H9 (cell line): Measurements from ENCODE around the gene HNRNPD. TPM values are rescaled to one million over a fixed set of nuclear protein-coding genes. Genes with fewer than 3 reads are reported as not detected.

Source experiments
- DNase-seq: peaks from one replicate; pipeline ENCODE4 v3.0.0-alpha.2; 2017
- H2AFZ ChIP-seq: one replicate; pipeline ENCODE4 v1.6.1; 2013; ENCODE audit warnings: mild to moderate bottlenecking, low read length, control low read depth, moderate library complexity
- H2AK5ac ChIP-seq: 2 replicates; pipeline ENCODE4 v1.6.1; 2013; ENCODE audit warnings: low read length, control low read depth, mixed read lengths; ENCODE audit not compliant: insufficient read length
- H2BK120ac ChIP-seq: one replicate; pipeline ENCODE4 v1.6.1; 2013; ENCODE audit warnings: low read depth, mild to moderate bottlenecking, low read length, control low read depth, inconsistent platforms; ENCODE audit not compliant: poor library complexity, severe bottlenecking
- H2BK12ac ChIP-seq: 2 replicates; pipeline ENCODE4 v1.6.1; 2013; ENCODE audit warnings: low read length, control low read depth, mixed read lengths, low read depth; ENCODE audit not compliant: insufficient read length
- H2BK15ac ChIP-seq: 2 replicates; pipeline ENCODE4 v1.6.1; 2013; ENCODE audit warnings: low read depth, low read length, control low read depth
- H2BK20ac ChIP-seq: one replicate; pipeline ENCODE4 v1.6.1; 2013; ENCODE audit warnings: low read depth, mild to moderate bottlenecking, low read length, control low read depth, inconsistent platforms; ENCODE audit not compliant: poor library complexity, severe bottlenecking
- H2BK5ac ChIP-seq: 2 replicates; pipeline ENCODE4 v1.6.1; 2013; ENCODE audit warnings: low read length, control low read depth, mixed read lengths; ENCODE audit not compliant: insufficient read length
- H3K14ac ChIP-seq: 2 replicates; pipeline ENCODE4 v1.6.1; 2013; ENCODE audit warnings: low read length, control low read depth; ENCODE audit not compliant: insufficient read depth
- H3K18ac ChIP-seq: 2 replicates; pipeline ENCODE4 v1.6.1; 2013; ENCODE audit warnings: low read depth, mild to moderate bottlenecking, mixed read lengths, low read length, control low read depth; ENCODE audit not compliant: insufficient read length
- H3K23ac ChIP-seq: 2 replicates; pipeline ENCODE4 v1.6.1; 2013; ENCODE audit warnings: low read length, control low read depth, mixed read lengths, low read depth; ENCODE audit not compliant: insufficient read length
- H3K23me2 ChIP-seq: 2 replicates; pipeline ENCODE4 v1.6.1; 2013; ENCODE audit warnings: low read depth, mild to moderate bottlenecking, mixed read lengths, low read length, control low read depth; ENCODE audit not compliant: insufficient read length, poor library complexity, severe bottlenecking
- H3K27ac ChIP-seq: 2 replicates; pipeline ENCODE4 v1.5.1; 2013; ENCODE audit warnings: low read length, control low read depth, mixed read lengths, low read depth; ENCODE audit not compliant: insufficient read length
- H3K27me3 ChIP-seq: 2 replicates; pipeline ENCODE4 v1.6.1; 2013; ENCODE audit warnings: low read length, control low read depth, inconsistent platforms; ENCODE audit not compliant: insufficient read depth
- H3K4ac ChIP-seq: 2 replicates; pipeline ENCODE4 v1.6.1; 2013; ENCODE audit warnings: low read depth, mild to moderate bottlenecking, control low read depth, inconsistent platforms, low read length, moderate library complexity
- H3K4me1 ChIP-seq: 2 replicates; pipeline ENCODE4 v1.6.1; 2013; ENCODE audit warnings: low read length, control low read depth, inconsistent platforms; ENCODE audit not compliant: insufficient read depth
- H3K4me2 ChIP-seq: 2 replicates; pipeline ENCODE4 v1.6.1; 2013; ENCODE audit warnings: low read length, control low read depth, mixed read lengths; ENCODE audit not compliant: insufficient read length, insufficient read depth
- H3K56ac ChIP-seq: 2 replicates; pipeline ENCODE4 v1.6.1; 2013; ENCODE audit warnings: low read depth, mild to moderate bottlenecking, mixed read lengths, low read length, control low read depth; ENCODE audit not compliant: insufficient read length
- H3K79me1 ChIP-seq: 2 replicates; pipeline ENCODE4 v1.6.1; 2013; ENCODE audit warnings: low read depth, mild to moderate bottlenecking, moderate library complexity, low read length, control low read depth, inconsistent platforms; ENCODE audit not compliant: insufficient read depth, poor library complexity, severe bottlenecking
- H3K79me2 ChIP-seq: 2 replicates; pipeline ENCODE4 v1.6.1; 2013; ENCODE audit warnings: low read length, control low read depth, inconsistent platforms; ENCODE audit not compliant: insufficient read depth
- H3K9ac ChIP-seq: 2 replicates; pipeline ENCODE4 v1.6.1; 2013; ENCODE audit warnings: low read length, control low read depth, mixed read lengths; ENCODE audit not compliant: insufficient read length; ENCODE audit errors: extremely low read depth
- H3K9me3 ChIP-seq: one replicate; pipeline ENCODE4 v1.6.1; 2013; ENCODE audit warnings: low read depth, low read length, inconsistent platforms; ENCODE audit not compliant: control insufficient read depth
- H3T11ph ChIP-seq: one replicate; pipeline ENCODE4 v1.6.1; 2013; ENCODE audit warnings: mild to moderate bottlenecking, low read length, control low read depth, inconsistent platforms
- H4K20me1 ChIP-seq: one replicate; pipeline ENCODE4 v1.6.1; 2013; ENCODE audit not compliant: control insufficient read depth, insufficient read length, insufficient read depth
- H4K5ac ChIP-seq: 2 replicates; pipeline ENCODE4 v1.6.1; 2013; ENCODE audit warnings: low read depth, mild to moderate bottlenecking, mixed read lengths, low read length, control low read depth; ENCODE audit not compliant: insufficient read length
- H4K8ac ChIP-seq: replicated peaks from 2 replicates; pipeline ENCODE4 v1.6.1; 2013; ENCODE audit warnings: low read length, control low read depth, mixed read lengths, low read depth; ENCODE audit not compliant: insufficient read length
- H4K91ac ChIP-seq: 2 replicates; pipeline ENCODE4 v1.6.1; 2013; ENCODE audit warnings: low read depth, mild to moderate bottlenecking, moderate library complexity, mixed read lengths, low read length, control low read depth; ENCODE audit not compliant: insufficient read length
- H3K27ac Mint-ChIP-seq, 3 experiments: 2 replicates in 2 of 3; 3 replicates in 1 of 3; pipeline ENCODE4 v1.8.0; 2020 to 2021; ENCODE audit warnings: mixed read lengths in 3 of 3, mild to moderate bottlenecking in 1 of 3, moderate library complexity in 1 of 3
- H3K27me3 Mint-ChIP-seq: 2 replicates; pipeline ENCODE4 v1.8.0; 2021; ENCODE audit warnings: low read depth, mild to moderate bottlenecking, moderate library complexity, mixed read lengths
- H3K36me3 Mint-ChIP-seq, 3 experiments: 2 replicates in 2 of 3; 3 replicates in 1 of 3; pipeline ENCODE4 v1.8.0; 2020 to 2021; ENCODE audit warnings: low read depth in 3 of 3, mixed read lengths in 3 of 3; ENCODE audit not compliant: insufficient read depth in 1 of 3
- H3K4me1 Mint-ChIP-seq, 2 experiments: 2 replicates each; pipeline ENCODE4 v1.8.0; 2020; ENCODE audit warnings: mixed read lengths in 2 of 2
- H3K4me3 Mint-ChIP-seq, 2 experiments: 2 replicates in 1 of 2; 3 replicates in 1 of 2; pipeline ENCODE4 v1.8.0; 2020 to 2021; ENCODE audit warnings: mild to moderate bottlenecking in 2 of 2, mixed read lengths in 2 of 2, moderate library complexity in 1 of 2
- H3K9me3 Mint-ChIP-seq, 2 experiments: 2 replicates in 1 of 2; 3 replicates in 1 of 2; pipeline ENCODE4 v1.8.0; 2020; ENCODE audit warnings: mild to moderate bottlenecking in 2 of 2, mixed read lengths in 2 of 2, moderate library complexity in 1 of 2
- CTCF ChIP-seq: fragments of 200-600 bp; sonication (generic); conservative IDR thresholded peaks from 3 replicates; pipeline ENCODE4 v1.8.0; 2021; ENCODE audit warnings: antibody characterized with exemption, mild to moderate bottlenecking
- WGBS: extraction: QIAGEN DNeasy Blood & Tissue Kit; methylation state at CpG from one replicate; pipeline ENCODE4 v1.1.7; 2013; ENCODE audit warnings: missing lambda C conversion rate, low lambda C conversion rate, mixed read lengths; ENCODE audit not compliant: insufficient read length; ENCODE audit errors: extremely low coverage; 5-methylcytosine and 5-hydroxymethylcytosine counted together
- total RNA-seq: library from RNA; stranded (reverse); gene quantifications from 2 replicates; pipeline ENCODE4 v1.2.1, GENCODE V29; 2021

HNRNPD gene
- total RNA-seq, 1 experiment from 2014 or later: 611 TPM

GRCh38 chr4:82363896-82364487 lies 9.8 kb downstream of the HNRNPD start:
- Histone ChIP-seq H3K9ac (no peak overlapping the region), H3K23me2 (peaks cover 3% of the 10 kb centered on the region), H4K20me1 (no peaks in the 10 kb centered on the region), H3K23ac (no peak overlapping the region), H3T11ph (no peak overlapping the region), H3K14ac (no peak overlapping the region), H3K4ac (no peak overlapping the region), H3K56ac (no peak overlapping the region), H2BK120ac (no peak overlapping the region), H4K8ac (no peak overlapping the region), H2BK12ac (no peak overlapping the region), H3K4me2 (no peak overlapping the region), H3K79me2 (peaks cover 61% of the 10 kb centered on the region), H3K18ac (no peak overlapping the region), H4K5ac (no peak overlapping the region), H2AFZ (no peak overlapping the region), H2BK5ac (no peak overlapping the region), H3K79me1 (no peaks in the 10 kb centered on the region), H2BK20ac (no peak overlapping the region), H3K9me3 (no peaks in the 10 kb centered on the region), H2AK5ac (no peak overlapping the region), H3K27ac (no peak overlapping the region), H2BK15ac (no peak overlapping the region), H3K4me1 (peaks cover 3% of the 10 kb centered on the region), H4K91ac (no peak overlapping the region), H3K27me3 (no peaks in the 10 kb centered on the region)
- H3K4me3 Mint-ChIP-seq: no peak overlapping the region
- WGBS: no CpG with 5 or more reads among the region's 4 CpGs
- no peaks in the 10 kb centered on the region for H3K27me3 Mint-ChIP-seq
- H3K4me1 Mint-ChIP-seq: peaks cover 50 to 52% of the 10 kb centered on the region in 2 experiments
- peaks cover 14 to 67% (median 41%) of the 10 kb centered on the region in 3 experiments; a peak in 6 of 7 replicates for H3K36me3 Mint-ChIP-seq
- H3K27ac Mint-ChIP-seq: peak overlapping the region in 1 of 3 experiments; percentile 75; a peak in 3 of 7 replicates
- no peaks in the 10 kb centered on the region for H3K9me3 Mint-ChIP-seq
- TF ChIP-seq CTCF: no peak
- no peak for DNase-seq
